NCI-H345 treated with DMSO at 0.1 percent for 48 hours (cell line): ENCODE data around the gene LTC4S.

Experiments
- DNase-seq: peaks from one replicate; lab custom pipeline; 2025; ENCODE audit not compliant: unreplicated experiment; lab: John Stamatoyannopoulos, UW

LTC4S gene

DNA sequence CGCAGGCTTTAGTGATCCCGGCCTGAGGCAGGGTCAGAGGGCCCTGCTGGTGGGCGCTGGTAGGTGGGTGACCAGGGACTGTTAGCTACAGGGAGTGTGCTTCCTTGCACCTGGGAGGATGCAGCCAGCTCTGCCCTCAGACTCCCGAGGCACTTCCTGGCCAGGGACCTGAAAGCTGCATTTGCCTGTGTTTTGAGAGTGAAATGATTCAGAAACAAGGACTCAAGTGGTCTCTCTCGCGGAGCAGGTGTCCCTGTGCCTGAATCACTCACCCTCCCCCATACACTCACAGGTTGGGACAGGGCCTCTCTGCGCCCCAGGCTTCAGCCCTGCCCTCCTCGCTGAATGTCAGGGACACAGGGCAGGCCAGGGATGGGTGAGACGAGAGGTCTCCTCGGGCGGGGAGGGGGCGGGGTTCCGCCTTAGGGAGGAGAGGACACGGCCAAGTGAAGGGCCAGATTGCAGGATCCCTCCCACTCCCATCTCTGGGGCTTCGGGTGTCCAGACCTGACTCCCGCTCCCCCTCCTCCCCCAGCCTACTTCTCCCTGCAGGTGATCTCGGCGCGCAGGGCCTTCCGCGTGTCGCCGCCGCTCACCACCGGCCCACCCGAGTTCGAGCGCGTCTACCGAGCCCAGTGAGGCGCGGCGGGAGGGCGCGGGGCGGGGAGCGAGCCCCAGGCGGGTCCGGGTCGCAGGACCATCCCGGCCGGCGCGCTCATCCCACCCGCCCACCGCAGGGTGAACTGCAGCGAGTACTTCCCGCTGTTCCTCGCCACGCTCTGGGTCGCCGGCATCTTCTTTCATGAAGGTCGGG, 1.5 kb downstream of the LTC4S start:
- peak; percentile 82 for DNase-seq

DNA sequence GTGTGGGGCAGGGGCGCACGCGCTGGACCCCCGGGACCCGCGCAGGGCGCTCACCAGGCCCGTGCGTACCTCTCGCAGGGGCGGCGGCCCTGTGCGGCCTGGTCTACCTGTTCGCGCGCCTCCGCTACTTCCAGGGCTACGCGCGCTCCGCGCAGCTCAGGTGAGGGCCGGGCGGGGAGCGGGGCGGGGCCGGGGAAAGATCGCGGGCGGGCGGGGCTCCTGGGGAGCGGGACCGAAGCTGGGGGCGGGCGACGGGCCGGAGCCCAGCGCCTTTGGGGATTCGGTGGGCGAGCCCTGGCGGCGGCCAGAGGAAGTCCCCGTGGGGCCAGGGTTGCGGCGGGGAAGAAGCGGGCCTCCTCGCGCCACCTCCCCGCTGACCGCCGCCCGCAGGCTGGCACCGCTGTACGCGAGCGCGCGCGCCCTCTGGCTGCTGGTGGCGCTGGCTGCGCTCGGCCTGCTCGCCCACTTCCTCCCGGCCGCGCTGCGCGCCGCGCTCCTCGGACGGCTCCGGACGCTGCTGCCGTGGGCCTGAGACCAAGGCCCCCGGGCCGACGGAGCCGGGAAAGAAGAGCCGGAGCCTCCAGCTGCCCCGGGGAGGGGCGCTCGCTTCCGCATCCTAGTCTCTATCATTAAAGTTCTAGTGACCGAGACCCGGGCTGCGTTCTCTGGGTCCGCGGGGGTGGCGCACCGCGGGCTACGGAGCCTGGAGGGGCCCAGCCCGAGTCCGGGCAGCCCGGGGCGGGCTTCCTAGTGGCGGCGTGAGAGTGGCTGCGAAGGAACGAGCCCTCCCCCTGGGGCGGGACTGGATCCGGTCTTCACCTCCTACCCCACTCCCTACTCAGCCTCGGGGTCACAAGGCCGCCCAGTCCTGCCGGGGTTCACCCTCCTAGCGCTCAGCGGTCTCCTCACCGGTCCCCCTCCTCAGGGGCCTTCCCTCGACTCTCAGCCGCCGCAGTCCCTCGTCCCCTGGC, 2.4 kb downstream of the LTC4S start:
- peak; percentile 68 for DNase-seq

DNA sequence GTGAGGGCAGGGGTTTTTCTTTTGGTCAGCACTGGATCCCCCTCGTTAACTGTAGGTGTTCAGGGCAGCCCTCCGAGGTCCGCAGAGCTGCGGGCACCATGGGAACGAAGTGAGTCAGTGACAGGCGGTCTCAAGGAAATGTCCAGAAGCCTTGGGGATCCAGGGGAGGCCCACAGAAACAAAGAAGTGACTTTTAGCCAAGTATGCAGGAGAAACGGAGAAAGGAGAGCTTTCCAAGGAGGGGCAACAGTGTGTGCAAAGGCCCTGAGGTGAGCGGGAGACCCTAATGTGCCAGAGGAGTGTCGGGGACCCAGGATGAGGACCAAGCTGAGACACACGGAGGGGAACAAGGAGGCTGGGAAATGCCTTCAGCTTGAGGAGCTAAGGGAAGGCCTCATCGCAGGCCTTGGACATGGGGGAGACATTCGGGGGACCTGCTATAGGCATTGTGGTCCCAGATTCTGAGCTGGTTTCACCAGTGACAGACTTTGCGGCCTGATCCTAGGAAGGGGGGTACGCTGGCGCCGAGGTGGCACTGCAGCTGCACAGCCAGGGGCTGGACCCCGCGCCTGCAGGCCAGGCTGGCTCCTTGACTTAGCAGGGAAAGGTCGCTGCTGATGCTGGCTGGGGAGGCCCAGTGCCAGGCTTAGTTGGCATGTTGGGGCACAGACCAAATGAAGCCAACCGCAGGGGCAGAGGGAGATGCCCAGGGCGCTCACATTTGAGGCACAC, 3.3 kb downstream of the LTC4S start:
- no peak for DNase-seq

DNA sequence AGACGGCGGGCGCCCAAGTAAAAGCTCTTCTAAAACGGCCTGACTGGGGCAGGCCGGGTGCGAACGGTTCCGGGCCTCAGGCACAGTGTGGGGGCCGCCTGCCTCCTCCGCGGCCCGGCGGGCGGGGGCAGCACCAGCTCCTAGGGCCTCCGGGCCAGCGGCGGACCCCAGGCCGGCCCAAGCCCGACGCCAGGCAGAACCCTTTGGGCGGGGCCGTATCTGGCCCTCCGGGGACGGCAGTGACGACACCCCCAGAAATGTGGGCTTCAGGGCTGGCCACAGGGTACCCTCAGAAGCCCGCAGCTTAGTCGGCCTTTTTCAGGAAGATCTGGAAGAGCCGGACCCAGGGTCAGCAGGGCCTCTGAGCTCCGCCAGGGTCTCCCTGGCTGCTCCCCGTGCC, 4.0 kb downstream of the LTC4S start:
- DNase-seq: no peak

DNA sequence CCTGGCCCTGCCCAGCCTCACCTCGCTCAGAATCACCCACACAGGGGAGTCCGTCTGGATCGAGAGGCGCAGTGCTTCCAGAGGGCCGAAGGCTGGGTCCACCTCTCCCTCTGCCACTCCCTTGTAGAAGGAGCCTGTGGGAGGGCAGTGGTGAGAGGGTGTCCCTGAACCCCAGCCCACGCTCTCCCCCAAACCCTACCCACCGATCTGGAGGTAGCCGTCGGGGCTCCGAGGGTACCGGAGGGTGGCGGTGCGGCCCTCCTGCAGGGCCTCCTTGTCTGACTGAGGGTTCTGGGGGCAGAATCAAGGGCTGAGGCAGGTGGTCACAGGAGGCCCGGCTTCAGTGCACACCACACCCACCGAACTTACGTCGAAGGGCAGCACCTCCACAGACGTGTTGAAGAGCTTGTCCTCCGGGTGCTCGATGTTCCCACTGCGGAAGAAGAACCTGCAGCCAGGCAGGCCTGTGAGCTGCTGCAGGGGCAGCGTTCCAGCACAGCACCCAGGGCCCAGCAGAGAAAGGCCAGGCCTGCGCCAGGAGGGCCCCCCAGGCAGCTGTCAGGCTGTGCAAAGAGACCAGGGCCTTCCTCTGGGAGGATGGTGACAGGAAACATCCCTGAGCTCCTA, 4.5 kb downstream of the LTC4S start:
- DNase-seq: no peak

DNA sequence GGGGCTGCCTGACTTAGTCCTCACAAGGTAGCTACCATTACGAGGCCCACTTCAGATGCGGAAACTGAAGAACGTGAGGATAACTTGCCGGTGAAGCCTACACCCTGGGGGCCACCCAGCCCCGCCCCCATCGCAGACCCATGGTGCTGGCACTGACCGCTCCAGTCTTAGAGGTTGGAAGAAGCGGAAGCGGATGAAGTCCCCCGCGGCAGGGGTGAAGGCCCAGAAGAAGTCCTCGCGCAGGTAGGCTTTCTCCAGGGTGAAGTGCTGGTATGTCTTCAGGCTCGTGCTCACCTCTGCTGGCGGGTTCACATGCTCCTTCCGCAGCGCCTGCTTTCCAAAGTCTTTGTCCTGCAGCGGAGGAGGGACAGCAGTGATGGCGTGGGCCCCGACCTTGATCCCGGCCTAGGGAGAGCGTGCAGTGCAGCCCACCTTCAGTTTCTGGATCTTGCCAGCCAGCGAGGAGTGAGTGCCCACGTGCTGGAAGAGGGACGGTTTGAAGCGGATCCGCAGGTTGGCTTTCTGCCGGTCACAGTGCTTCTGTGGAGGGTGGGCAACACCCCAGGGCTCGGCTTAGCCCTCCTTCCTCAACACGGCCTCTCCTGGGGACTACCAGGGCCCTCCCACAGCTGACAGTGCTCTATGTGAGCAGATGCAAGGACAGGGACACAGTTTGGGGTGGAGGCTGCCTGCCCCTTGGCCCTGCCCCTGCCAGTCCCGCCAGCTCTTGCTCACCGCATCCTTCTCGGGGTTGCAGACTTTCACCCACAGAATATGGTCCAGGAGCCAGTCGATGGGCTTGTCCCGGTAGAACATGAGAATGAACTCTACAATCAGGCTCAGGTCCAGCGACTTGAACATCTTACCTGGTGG, 5.2 kb downstream of the LTC4S start:
- no peak for DNase-seq

DNA sequence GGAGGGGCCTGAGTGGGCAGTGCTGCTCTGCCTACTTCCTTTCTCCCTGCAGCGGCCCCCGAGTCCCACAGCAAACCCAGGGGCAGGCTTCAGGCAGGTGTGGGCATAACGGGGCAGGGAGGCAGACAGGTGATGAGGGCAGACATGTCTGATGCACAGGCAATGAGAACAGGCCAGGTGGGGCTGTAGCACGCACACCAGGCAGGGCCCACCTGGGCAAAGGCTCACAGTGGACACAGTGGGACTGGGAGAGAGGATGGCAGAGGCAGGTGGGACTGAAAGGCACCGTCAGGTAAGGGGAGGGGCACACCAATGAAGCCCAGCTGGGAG, 5.8 kb downstream of the LTC4S start:
- no peak for DNase-seq

DNA sequence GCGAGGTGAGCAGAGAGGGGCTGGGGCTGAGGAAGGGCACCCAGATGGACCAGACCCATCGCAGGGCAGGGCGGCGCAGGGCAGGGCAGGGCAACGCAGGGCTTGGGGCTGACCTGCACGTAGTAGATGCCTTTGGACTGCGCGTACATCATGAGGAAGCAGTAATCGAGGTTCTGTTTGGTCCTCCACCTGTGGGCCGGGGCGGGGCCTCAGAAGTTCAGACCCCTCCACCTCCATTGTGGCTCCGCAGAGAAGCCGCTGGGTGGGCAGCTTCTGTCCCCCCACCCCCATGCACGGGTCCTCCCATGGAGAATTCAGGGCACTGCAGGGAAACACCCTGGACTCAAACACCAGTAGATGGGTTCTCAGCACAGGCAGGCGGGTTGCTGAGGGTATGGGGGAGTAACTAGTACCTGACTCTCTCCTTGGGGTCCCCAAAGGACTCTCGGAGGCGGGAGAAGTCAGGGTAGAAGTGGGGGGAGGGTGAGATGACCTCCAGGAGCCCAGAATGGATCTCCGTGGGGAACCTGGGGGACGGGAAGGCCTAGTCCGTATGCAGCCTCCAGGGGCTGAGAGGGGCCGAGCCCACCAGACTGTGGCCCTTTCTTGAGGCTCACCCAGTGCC, 6.4 kb downstream of the LTC4S start:
- no peak for DNase-seq

DNA sequence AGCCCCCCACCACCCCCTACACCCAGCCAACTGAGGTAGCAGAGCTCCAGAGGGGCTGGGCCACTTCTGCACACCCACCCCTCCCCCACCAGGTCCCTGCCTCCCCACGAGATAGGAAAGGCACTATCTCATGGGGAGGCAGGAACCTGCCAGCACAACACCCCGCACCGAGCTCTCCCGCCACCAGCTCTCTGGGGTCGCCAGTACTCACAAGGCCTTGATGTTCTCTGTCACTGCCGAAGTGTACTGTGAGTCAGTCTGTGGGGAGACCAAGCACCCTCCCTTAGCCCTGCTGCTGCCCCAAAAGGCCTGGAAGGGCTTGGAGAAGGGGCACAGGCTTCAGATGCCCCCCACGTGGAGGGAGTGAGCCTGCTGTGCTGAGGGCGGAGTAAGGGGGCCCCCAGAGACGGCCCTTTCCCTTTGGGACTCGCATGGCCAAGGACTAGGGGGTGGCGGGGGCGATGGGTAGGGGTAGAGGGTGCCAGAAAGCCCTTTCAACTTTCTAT, 7.0 kb downstream of the LTC4S start:
- no peak for DNase-seq

DNA sequence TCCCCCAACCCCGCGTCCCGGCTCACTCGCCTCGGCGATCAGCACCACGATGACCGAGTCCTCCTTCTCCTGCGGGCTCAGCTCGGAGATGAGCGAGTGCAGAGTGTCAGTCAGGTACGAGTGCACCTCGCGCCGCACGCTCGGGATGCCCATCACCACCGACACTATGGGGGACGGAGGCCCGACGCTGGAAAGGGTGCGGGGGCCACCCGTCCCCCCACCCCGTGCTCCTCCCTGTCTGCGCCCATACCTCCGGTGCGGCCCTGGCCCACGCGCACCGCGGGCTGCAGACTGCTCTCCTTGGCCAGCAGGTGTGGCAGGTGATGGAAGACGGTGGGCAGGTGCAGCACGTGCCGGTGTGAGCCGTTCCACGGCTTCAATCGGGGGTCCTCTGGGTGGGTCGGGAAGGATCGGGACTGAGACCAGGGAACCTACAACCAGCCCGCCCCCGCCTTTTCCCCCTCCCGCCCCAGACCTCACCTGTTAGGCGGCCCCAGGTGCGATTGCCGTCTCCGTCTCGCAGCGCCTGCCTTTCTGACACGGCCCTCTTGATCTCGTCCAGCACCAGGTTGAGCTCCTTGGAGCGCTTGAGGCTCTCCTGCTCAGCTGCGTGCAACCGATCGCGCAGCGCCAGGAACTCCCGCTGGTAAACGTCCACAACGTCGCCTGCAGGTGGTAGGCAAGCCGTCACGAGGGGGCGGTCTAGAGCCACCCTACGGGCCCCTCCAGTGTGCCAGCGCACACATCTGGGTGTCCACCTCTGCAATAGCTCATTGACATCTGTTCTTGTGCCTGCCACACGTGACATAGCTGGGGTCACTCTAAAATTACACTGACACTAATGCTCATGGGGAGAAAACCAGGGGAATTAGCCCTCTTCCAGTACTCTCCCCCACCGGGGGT, 7.8 kb downstream of the LTC4S start:
- DNase-seq: no peak

DNA sequence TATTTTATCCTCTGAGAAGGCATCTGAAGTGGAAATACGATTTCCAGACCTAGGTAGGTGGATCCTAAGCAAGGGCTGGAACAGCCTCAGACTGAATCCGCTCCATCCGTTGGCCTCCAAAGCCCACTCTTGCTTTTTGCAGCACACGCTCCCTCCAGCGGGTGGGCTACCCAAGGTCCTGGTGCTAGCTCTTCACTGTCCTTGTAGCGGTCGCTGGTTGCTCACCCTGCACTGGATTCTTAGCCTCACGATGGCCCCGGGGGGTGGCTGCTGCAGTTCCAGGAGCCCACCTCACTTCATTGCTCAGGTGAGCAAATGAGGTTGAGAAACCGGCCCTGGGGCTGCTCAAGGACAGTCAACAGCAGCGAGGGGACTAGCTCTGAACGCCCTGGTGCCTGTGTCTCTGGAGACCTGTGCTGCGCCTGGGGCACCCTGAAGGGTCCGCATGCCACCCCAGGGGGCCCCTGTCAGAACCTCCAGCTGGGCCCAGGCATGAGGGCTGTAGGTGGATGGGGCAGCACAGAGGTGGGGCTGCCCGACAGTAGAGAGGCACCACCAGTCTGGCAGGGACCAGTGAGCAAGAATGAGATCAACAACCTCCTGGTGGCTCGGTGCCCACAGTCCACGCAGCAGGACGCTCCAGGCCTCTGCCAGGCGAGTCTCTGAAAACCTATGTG, 8.6 kb downstream of the LTC4S start:
- DNase-seq: no peak

DNA sequence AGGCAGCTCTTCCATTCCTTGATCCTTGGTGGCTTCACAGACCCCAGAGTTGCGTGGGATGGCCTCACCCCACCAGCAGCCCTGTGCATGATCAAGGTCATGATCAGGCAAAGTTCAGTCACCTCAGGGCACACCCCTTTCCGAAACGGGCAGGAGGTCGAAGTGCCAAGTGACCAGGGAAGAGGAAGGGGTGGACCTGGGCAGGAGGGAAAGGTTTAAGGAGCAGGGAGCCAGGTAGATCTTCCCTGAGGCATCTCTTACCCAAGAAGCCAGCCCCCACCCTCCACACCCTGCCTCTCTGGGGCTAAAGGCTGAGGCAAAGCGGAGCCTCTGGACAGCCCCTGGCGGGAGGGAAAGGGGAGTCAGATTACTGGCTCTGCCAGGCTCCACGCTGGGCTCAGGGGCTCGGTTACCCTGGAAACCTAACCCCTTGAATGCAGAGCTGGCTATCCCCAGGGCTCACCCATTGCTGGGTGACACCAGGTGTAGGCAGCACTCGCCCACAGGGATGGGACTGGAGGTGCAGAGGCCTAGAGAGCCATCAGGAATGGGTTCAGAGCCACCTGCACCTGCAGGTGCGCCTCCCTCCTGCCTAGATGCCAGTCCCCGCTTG, 9.3 kb downstream of the LTC4S start:
- DNase-seq: peak; percentile 93

DNA sequence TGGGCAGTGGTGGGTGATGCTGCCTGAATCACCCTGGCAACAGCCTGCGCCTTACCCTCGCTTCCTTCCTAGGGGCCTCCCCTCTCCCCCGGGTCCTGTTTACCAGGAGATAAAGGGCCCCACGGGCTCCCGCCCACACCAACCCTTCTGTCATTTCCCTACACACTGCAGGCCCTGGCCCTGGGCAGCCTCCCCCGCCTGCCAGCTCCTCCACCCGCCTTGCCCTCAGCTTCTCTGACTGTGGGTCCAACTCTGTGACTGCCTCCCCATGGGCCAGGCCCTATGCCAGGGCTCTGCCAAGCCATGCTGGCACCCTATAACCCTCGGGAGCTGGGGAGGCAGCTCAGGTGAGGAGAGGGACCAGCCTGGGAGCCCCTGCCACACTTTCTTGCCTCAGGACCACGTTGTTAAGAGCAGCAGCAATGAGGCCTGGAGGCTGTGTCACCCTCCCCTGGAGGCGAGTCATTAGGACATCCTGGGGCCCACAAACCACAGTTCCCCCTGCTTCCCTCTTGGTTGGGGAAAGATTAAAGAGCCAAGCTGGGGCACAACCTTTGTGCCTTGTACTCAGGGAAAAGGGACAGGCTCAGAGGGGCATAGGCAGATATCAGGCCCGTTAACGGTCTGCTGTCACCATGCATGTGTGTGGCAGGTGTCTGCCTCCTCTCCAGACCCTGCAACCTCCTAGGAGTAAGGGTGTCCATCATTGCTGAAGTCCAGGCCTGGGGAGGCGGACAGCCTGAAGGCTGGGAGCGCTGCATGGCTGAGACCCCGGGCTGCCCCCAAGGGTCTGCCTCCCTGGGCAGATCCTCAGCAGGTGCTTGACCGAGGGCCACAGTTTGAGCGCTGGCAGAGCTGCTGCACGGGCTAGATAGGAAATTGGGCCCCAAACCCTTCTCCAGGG, 10.1 kb downstream of the LTC4S start:
- DNase-seq: peak; percentile 72

DNA sequence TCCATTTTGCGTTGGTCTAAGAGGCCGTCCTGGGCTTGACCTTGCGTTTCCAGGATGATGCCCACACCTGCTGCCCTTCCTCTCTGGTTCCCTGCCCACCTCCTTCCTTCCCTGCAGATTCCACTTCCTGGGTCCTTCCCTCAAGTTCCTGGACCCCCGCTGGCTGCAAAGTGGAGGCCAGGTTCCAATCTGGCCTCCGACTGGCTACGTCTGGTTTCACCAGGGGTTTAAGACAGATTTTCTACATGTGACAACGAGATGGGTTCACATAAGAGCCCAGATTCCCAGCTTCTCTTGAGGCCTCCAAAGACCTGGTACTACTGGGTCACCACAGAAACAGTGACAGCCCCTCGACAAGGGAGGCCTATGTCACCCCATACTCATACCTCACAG, 10.8 kb downstream of the LTC4S start:
- DNase-seq: no peak

DNA sequence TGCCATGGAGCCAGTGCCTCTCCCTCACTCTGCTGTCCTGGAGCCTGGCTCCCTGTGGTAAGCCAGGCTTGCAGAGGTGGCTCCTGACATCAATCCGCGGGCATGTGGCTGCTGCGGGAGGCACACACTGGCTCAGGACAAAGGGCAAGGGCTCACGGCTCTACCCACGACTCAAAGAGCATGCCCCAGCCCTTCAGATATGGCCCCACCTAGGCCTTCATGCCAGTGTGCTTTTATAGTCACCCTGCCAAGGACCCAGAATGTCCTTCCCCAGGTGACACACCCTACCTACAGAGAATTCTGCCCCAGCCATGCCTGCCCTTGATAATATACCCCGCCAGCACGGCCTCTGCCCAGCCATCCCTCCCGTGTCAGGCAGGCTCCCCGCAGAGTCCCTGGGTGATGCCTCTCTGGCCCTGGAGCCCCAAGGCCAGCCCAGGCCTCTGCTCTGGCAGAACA, 11.3 kb downstream of the LTC4S start:
- no peak for DNase-seq

DNA sequence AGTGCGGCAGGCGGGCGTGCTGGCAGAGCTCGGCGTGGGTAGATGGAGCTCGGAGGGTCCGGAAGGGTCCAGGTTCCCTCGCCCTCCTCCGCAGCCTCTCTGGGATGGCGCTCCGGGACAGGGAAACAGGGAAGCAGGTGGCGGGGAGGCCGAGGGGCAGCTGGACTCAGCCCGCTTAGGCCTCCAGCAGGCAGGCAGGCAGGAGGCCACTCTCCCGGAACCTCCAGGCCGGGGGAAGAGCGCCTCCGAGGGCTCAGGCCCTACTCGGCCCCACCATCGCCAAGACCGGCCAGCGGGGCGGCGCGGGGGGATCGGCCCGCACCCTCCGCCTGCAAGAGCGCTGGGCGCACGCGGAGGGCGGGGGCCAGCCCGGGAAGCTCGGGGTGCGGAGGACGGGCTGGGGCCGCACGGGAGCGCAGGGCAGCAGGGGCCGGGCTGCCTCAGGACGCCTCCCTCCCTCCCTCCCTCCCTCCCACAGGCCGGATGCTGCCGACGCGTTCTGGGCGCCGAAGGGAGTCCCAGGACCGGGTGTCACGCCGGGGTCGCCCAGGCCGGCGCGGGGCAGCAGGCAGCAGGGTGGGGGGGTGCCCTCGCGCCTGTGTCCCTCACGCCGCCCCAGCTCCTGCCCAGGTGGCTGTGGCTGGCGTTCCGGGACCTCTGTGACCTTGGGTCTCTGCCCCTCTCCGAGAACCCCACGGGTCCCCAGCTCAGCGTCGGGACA, 11.9 kb downstream of the LTC4S start:
- DNase-seq: no peak
